B cell (primary cell): ENCODE data around the gene SOAT2. TPM values are rescaled to one million over a fixed set of nuclear protein-coding genes. Genes with fewer than 3 reads are reported as not detected.

Source experiments
- ATAC-seq: fragments of 200-7000 bp; cut with Tn5 transposase; one replicate; pipeline ENCODE4 v1.10.0; 2021; ENCODE audit warnings: low read depth, mild to moderate bottlenecking, moderate number of reproducible peaks, moderate library complexity
- CTCF ChIA-PET: fragments of 350-600 bp; sonication (Branson Sonifier 250); formaldehyde crosslinking; loops from one replicate; lab custom pipeline; 2021; ENCODE audit warnings: antibody characterized with exemption, inconsistent platforms; lab: Charles Lee
- POLR2A ChIA-PET: fragments of 350-600 bp; sonication (Branson Sonifier 250); formaldehyde crosslinking; loops from one replicate; lab custom pipeline; 2021; ENCODE audit warnings: antibody characterized with exemption; lab: Charles Lee
- DNase-seq: peaks from one replicate; pipeline ENCODE4 v3.0.0; 2013
- H2AFZ ChIP-seq: 2 replicates; pipeline ENCODE4 v1.6.1; 2012; ENCODE audit warnings: mild to moderate bottlenecking, low read depth, low read length; ENCODE audit not compliant: insufficient read depth, poor library complexity, severe bottlenecking
- H3K27ac ChIP-seq, 2 donors: 1 replicate in 1 of 2; 2 replicates in 1 of 2; pipeline ENCODE4 v1.5.1; 2012 to 2013; ENCODE audit warnings: low read length in 2 of 2, mild to moderate bottlenecking in 2 of 2, moderate library complexity in 1 of 2
- H3K27me3 ChIP-seq, 4 experiments: fragments of 200-600 bp in 1 of 4; sonication (generic) in 1 of 4; replicated peaks in 1 of 4; 1 replicate in 2 of 4; 2 replicates in 2 of 4; pipeline versions ENCODE4 v1.6.1 to v1.7.0; 2013 to 2016; ENCODE audit warnings: low read length in 3 of 4, mild to moderate bottlenecking in 2 of 4, mixed read lengths in 1 of 4, moderate library complexity in 1 of 4; ENCODE audit not compliant: insufficient read depth in 4 of 4, control insufficient read depth in 3 of 4; ENCODE audit errors: control extremely low read depth in 1 of 4
- H3K36me3 ChIP-seq, 2 experiments: replicated peaks in 1 of 2; 1 replicate in 1 of 2; 2 replicates in 1 of 2; pipeline versions ENCODE4 v1.6.1 to v1.7.1; 2013; ENCODE audit warnings: low read length in 1 of 2; ENCODE audit not compliant: insufficient read depth in 2 of 2, control insufficient read depth in 1 of 2; ENCODE audit errors: control extremely low read depth in 1 of 2, extremely low read depth in 1 of 2
- H3K4me1 ChIP-seq, 2 donors: fragments of 200-600 bp in 1 of 2; sonication (generic) in 1 of 2; 1 replicate in 1 of 2; 2 replicates in 1 of 2; pipeline versions ENCODE4 v1.5.1 to v1.6.1; 2013 to 2017; ENCODE audit warnings: low read length in 2 of 2; ENCODE audit not compliant: control insufficient read depth in 2 of 2, insufficient read depth in 2 of 2
- H3K4me2 ChIP-seq: replicated peaks from 2 replicates; pipeline ENCODE3; 2012; ENCODE audit warnings: mild to moderate bottlenecking, low read depth, low read length; ENCODE audit not compliant: poor library complexity, severe bottlenecking
- H3K4me3 ChIP-seq, 5 experiments: fragments of 200-600 bp in 1 of 5; sonication (generic) in 1 of 5; 1 replicate in 3 of 5; 2 replicates in 2 of 5; pipeline versions ENCODE4 v1.5.1 to v1.7.0; 2011 to 2016; ENCODE audit warnings: low read length in 4 of 5, mild to moderate bottlenecking in 4 of 5, low read depth in 2 of 5, control low read depth in 1 of 5, moderate library complexity in 1 of 5; ENCODE audit not compliant: insufficient read depth in 1 of 5; ENCODE audit errors: control extremely low read depth in 1 of 5, extremely low read depth in 1 of 5
- H3K79me2 ChIP-seq: fragments of 200-600 bp; sonication (generic); one replicate; pipeline ENCODE4 v1.6.0; 2016; ENCODE audit warnings: low read length; ENCODE audit not compliant: control insufficient read depth, insufficient read depth
- H3K9ac ChIP-seq: fragments of 200-600 bp; sonication (generic); 2 replicates; pipeline ENCODE4 v1.6.1; 2017; ENCODE audit warnings: mild to moderate bottlenecking, low read length, moderate library complexity
- H3K9me3 ChIP-seq, 3 donors: one replicate each; pipeline versions ENCODE4 v1.6.1 to v1.7.1; 2013; ENCODE audit warnings: low read length in 2 of 3; ENCODE audit not compliant: control insufficient read depth in 2 of 3, insufficient read depth in 1 of 3; ENCODE audit errors: control extremely low read depth in 1 of 3
- H4K20me1 ChIP-seq: 2 replicates; pipeline ENCODE4 v1.6.0; 2012; ENCODE audit warnings: mild to moderate bottlenecking, low read length; ENCODE audit not compliant: insufficient read depth, control insufficient read depth, poor library complexity, severe bottlenecking
- H3K27ac Mint-ChIP-seq: one replicate; pipeline ENCODE4 v1.8.0; 2021; ENCODE audit warnings: mixed read lengths
- H3K27me3 Mint-ChIP-seq: one replicate; pipeline ENCODE4 v1.8.0; 2021; ENCODE audit warnings: mixed read lengths
- H3K4me1 Mint-ChIP-seq: one replicate; pipeline ENCODE4 v1.8.0; 2021; ENCODE audit warnings: mixed read lengths
- H3K4me3 Mint-ChIP-seq: one replicate; pipeline ENCODE4 v1.8.0; 2021; ENCODE audit warnings: mixed read lengths
- H3K9me3 Mint-ChIP-seq: one replicate; pipeline ENCODE4 v1.8.0; 2022; ENCODE audit warnings: mixed read lengths; ENCODE audit not compliant: insufficient read depth
- EZH2 ChIP-seq: IDR thresholded peaks from 2 replicates; pipeline ENCODE4 v1.6.1; 2012; ENCODE audit warnings: borderline replicate concordance, low read depth, mild to moderate bottlenecking, moderate library complexity, low read length; ENCODE audit not compliant: insufficient read depth, poor library complexity, severe bottlenecking
- WGBS: methylation state at CpG from one replicate; pipeline ENCODE4 v1.1.5; 2013; ENCODE audit warnings: missing lambda C conversion rate; ENCODE audit not compliant: insufficient coverage; 5-methylcytosine and 5-hydroxymethylcytosine counted together
- intact Hi-C: fragments of 100-400 bp; cut with micrococcal nuclease; formaldehyde crosslinking; loops from one replicate; pipeline ENCODE4 v1.10.0; 2022
- polyA plus RNA-seq: library from polyadenylated mRNA; depleted of rRNA; stranded (reverse); fragments of >200 nt; gene quantifications from 2 replicates; pipeline ENCODE4 v1.2.3, GENCODE V29; 2012
- total RNA-seq, 2 donors: library from RNA; stranded (reverse); fragments of 120-200 nt in 1 of 2; gene quantifications; 1 replicate in 1 of 2; 2 replicates in 1 of 2; pipeline versions ENCODE4 v1.2.3 to v1.2.4, GENCODE V29; 2013 to 2022
- TF ChIP-seq, protein P1 (sequence below): fragments of 200-600 bp; IDR thresholded peaks from one replicate; pipeline ENCODE4 v1.8.0; 2022; ENCODE audit warnings: antibody characterized with exemption, mild to moderate bottlenecking

SOAT2 gene
- total and polyA plus RNA-seq, 2 donors (not counting 1 experiment from before 2014, with no cell fraction given) = 0.31 TPM; not detected in 1

DNA sequence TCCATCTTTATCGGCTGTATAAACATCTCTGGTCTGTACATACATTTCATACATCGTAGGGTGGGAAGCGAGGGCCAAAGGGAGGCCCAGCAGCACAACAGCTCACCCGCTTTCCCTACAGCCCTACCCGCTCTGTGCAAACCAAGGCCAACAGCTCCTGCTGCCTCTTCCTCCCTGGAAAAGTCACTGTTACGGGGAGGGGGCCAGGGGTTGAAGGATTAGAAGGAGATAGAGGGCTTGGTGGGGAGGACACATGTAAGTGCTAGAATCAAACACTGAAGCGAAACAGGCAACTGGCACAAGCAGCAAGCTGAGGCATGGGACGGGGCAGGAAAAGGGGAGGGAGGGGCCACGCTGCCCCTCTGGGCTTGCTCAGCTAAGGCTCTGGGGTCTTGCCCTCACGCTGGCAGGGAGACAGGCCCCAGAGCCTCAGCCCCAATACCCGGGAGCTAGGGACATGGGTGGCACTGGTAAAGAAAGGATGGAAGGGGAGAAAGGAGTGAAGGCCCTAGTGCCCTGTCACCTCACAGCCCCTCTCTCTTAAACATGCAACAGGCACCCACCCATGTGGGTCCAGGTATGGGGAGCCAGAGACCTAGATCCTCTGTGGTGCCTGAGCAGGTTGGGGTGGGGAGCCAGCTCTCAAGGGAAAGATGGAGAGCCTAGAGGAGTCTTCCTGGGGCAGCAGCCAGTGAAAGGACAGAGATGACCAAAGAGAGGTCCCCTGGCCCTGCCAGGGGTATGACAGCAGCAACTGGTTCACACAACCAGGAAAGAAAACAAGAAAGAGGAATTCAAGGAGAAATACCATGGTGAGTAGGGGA, 38.5 kb upstream of the SOAT2 start:
- H3K36me3 ChIP-seq = peaks cover 0 to 49% of the 10 kb centered on the region in 2 experiments
- intact Hi-C loops = loop anchor here (5.0 kb wide), 1 partner anchor 132 kb away; no protein-coding TSS in a partner anchor
- ATAC-seq = no peak

More for the DNA sequence above, 38.5 kb upstream of the SOAT2 start:
- Mint-ChIP-seq H3K4me3 (no peak overlapping the region), H3K9me3 (no peaks in the 10 kb centered on the region), H3K27me3 (no peaks in the 10 kb centered on the region), H3K27ac (peak overlapping the region; percentile 20), H3K4me1 (peaks cover 4% of the 10 kb centered on the region)
- ChIA-PET CTCF (interaction anchor here (1.1 to 14.1 kb wide), 17 partner anchors 9 to 280 kb away, joined by 3 to 344 read pairs (median 8); partner anchors contain the start of genes AAAS, IGFBP6, SOAT2 and SPRYD3), POLR2A (interaction anchor here (2.6 kb wide), 1 partner anchor 15 kb away, joined by 7 read pairs; the partner anchor contains the start of gene SPRYD3)
- no peak for DNase-seq
- no peak overlapping the region for H2AFZ ChIP-seq
- H3K4me2 ChIP-seq = no peak overlapping the region
- H3K9ac ChIP-seq = no peak overlapping the region
- H3K27me3 ChIP-seq = peaks cover 0 to 3% (median 0%) of the 10 kb centered on the region in 4 experiments
- 96% methylated on average over 5 of the region's 11 CpGs for WGBS
- H3K27ac ChIP-seq = no peak overlapping the region
- H3K9me3 ChIP-seq = peaks cover 0 to 3% (median 0%) of the 10 kb centered on the region in 3 donors
- TF ChIP-seq, protein P1, sequence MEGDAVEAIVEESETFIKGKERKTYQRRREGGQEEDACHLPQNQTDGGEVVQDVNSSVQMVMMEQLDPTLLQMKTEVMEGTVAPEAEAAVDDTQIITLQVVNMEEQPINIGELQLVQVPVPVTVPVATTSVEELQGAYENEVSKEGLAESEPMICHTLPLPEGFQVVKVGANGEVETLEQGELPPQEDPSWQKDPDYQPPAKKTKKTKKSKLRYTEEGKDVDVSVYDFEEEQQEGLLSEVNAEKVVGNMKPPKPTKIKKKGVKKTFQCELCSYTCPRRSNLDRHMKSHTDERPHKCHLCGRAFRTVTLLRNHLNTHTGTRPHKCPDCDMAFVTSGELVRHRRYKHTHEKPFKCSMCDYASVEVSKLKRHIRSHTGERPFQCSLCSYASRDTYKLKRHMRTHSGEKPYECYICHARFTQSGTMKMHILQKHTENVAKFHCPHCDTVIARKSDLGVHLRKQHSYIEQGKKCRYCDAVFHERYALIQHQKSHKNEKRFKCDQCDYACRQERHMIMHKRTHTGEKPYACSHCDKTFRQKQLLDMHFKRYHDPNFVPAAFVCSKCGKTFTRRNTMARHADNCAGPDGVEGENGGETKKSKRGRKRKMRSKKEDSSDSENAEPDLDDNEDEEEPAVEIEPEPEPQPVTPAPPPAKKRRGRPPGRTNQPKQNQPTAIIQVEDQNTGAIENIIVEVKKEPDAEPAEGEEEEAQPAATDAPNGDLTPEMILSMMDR = no peak
- no peak for TF ChIP-seq EZH2
- H4K20me1 ChIP-seq = peaks cover 24% of the 10 kb centered on the region
- no peaks in the 10 kb centered on the region for H3K4me1 ChIP-seq
- no peaks in the 10 kb centered on the region for H3K79me2 ChIP-seq
- no peak overlapping the region for H3K4me3 ChIP-seq
